ENCODE results near the gene CYP2S1.

Gene CYP2S1

DNA sequence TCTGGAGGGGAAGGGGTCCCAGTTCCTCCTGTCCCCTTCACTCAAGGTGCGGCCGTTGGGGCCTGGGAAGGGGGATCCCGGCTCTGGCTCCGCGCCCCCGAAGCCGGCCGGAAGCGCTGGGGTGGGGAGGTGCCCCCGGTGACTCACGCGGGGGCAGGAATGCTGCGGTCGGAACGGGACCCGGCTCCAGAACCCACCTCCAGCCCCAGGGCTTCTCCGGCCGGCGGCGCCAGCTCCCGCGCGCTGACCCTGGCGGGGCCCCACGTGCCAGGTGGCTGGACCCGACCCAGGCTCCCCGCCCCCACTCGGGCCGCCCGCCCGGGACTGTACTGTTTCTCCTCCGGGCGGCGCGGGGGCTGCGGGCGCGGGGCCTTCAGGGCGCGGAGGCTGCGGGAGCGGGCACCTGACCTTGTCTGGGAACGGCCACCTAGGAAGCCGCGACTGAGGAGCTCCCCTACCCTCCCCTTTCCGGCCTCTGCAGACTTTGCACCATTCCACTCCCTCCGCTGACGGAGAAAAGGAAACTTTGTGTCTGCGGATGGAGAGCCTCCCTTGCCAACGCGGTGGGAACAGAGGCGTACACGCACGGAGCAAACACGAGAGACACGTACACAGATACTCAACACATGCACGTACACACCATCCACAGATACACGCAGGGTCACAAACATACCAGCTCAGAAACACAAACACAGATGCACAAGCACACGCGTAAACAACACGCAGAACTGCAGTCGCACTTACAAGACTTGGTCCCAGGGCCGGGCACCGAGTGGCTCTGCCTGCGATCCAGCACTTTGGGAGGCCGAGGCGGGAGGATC, 33.2 kb downstream of the CYP2S1 start:
- DNase-seq (ENCODE audit: low read depth) = peak; percentile 94

DNA sequence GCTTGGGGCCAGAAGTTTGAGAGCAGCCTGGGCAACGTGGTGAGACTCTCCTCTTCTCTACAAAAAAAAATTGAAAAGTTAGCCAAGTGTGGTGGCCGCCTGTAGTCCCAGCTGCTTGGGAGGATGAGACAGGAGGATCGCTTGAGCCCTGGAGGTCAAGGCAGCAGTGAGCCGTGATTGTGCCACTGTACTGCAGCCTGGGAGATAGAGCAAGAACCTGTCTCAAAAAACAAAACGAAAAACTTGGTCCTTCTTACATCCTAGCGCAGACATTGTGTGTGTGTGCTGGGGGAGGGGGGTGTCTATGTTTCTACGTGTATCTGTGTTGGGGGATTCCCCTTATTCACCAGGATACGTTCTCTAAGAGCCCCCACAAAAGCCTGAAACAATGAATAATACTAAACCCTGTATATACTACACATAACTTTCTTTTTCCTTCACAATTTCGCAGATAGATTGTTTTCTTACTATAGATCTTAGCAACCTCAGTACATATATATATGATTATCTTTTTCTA, 33.9 kb downstream of the CYP2S1 start:
- DNase-seq (ENCODE audit: low read depth) = no peak

- no peak for DNase-seq (ENCODE audit: low read depth)
These were observed 35.5 kb downstream of the CYP2S1 start for GRCh38 chr19:41228486-41228885.

DNA sequence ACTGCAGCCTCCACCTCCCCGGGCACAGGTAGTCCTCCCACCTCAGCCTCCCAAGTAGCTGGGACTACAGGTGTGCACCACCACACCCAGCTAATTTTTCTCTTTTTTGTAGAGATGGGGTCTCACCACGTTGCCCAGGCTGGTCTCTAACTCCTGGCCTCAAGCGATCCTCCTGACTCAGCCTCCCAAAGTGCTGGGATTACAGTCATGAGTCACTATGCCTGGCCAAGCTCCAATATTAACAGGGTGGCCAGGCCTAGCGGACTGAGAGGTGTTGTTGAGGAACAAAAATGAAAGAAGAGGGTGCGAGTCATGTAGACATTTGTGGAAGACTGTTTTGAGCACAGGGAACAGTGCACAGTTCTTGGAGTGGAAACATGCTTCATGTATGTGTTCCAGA, 36.3 kb downstream of the CYP2S1 start:
- DNase-seq (ENCODE audit: low read depth) = peak; percentile 73

DNA sequence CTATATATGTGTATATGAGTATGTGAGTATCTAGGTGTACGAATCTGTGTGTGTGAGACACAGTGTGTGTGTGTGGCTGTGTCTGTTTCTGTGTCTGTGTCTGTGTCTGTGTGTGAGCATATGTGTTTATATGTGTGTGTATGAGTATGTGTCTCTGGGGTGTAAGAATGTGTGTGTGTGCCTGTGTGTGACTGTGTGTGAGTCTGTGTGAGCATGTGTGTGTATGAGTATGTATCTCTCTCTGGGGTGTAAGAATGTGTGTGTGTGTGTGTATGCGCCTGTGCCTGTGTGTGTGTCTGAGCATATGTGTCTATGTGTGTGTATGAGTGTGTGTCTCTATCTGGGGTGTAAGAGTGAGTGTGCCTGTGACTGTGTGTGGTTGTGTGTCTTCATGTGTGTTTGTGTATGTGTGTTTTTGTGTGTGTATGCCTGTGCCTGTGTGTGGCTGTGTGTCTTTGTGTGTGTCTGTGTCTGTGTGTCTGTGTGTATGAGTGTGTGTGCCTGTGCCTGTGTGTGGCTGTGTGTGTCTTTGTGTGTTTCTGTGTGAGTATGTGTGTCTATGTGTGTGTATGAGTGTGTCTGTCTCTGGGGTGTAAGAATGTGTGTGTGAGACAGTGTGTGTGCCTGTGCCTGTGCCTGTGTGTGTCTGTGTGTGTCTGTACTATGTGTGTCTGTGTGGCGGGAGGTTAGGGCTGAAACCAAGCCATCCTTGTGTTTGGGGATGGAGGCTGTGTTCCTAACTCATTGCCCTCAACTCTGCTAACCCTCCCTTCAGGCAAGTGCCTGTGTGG, 37.2 kb downstream of the CYP2S1 start:
- DNase-seq (ENCODE audit: low read depth) = no peak

- DNase-seq (ENCODE audit: low read depth) = no peak
These were observed 39.7 kb downstream of the CYP2S1 start for GRCh38 chr19:41232686-41233085.

GRCh38 chr19:41233748-41234240, 40.8 kb downstream of the CYP2S1 start:
- DNase-seq (ENCODE audit: low read depth) = no peak

DNA sequence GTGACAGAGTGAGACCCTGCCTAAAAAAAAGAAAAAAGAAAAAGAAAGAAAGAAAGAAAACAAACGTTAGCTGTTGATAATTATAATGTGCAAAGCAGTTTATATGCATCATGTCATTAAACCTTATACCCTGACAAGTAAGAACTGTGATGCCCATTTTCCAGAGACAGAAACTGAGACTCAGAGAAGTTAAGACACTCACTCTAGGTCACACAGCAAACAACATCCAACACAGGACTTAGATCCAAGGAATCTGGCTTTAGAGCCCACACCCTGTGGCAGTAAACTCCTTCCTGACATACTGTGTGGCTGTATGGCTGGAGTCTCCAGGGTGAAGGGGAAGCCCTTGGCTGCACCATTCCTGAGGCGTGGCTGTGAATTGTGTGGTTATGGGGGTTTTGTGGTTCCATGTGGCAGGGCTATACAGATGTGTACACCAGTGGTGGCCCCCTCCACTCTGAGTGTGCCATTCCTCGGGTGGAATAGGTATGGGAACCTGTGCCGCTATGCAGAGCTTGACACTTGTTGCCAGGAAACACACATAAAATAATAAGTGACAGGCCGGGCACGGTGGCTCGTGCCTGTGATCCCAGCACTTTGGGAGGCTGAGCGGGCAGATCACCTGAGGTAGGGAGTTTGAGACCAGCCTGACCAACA, 41.6 kb downstream of the CYP2S1 start:
- no peak for DNase-seq (ENCODE audit: low read depth)

- DNase-seq (ENCODE audit: low read depth) = no peak
These were observed 42.5 kb downstream of the CYP2S1 start for GRCh38 chr19:41235480-41235879.

DNA sequence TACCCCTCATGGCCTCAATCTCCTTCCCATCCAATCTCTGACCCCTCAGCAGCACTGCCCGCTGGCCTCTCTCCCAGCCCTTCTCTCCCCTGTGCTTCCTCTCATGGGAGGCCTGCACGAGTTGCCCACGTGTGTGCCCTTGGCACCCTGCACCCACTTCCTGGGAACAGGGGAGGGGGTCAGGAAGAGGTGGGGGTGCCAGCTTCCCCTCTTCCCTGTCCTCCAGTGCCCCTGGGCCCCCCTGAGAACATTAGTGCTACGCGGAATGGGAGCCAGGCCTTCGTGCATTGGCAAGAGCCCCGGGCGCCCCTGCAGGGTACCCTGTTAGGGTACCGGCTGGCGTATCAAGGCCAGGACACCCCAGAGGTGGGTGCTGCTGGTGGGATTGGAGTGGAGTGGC, 45.2 kb downstream of the CYP2S1 start:
- DNase-seq (ENCODE audit: low read depth) = no peak

- DNase-seq (ENCODE audit: low read depth) = no peak
These were observed 46.3 kb downstream of the CYP2S1 start for GRCh38 chr19:41239363-41239762.

GRCh38 chr19:41239961-41240574, 47.0 kb downstream of the CYP2S1 start:
- no peak for DNase-seq (ENCODE audit: low read depth)

GRCh38 chr19:41241859-41242258, 48.8 kb downstream of the CYP2S1 start:
- DNase-seq (ENCODE audit: low read depth) = no peak

- DNase-seq (ENCODE audit: low read depth) = no peak
These were observed 51.1 kb downstream of the CYP2S1 start for GRCh38 chr19:41244117-41244516.

DNA sequence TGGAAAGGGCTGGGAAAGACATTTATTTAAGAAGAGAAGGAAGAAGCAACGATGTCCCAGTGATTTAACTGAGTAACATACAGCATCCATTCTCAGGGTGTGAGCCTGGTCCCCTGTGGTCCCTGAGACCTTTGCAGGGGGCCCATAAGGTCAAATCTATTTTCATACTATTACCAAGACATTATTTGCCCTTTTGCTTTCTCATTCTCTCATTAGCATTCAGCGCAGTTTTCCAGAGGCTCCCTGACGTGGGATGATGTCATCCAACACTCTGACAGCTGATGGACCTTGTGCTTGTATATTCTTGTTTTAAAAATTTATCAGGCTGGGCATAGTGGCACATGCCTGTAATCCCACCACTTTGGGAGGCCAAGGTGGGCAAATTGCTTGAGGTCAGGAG, 52.8 kb downstream of the CYP2S1 start:
- no peak for DNase-seq (ENCODE audit: low read depth)

GRCh38 chr19:41248895-41249294, 55.9 kb downstream of the CYP2S1 start:
- no peak for DNase-seq (ENCODE audit: low read depth)

GRCh38 chr19:41249707-41250423, 56.8 kb downstream of the CYP2S1 start:
- no peak for DNase-seq (ENCODE audit: low read depth)

GRCh38 chr19:41253660-41254059, 60.6 kb downstream of the CYP2S1 start:
- no peak for DNase-seq (ENCODE audit: low read depth)

DNA sequence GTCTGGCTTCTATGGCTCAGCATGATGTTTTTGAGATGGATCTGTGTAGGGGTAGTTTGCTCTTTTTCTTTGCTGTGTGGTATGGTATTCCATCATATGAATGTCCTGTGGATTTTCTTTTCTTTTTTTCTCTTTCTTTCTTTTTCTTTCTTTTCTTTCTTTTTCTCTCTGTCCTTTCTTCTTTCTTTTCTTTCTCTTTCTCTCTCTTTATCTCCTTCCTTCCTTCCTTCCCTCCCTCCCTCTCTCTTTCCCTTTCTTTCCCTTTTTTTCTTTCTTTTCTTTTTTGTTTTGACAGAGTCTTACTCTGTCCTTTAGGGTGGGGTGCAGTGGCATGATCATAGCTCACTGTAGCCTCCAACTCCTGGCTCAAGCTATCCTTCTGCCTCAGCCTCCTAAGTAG, 62.2 kb downstream of the CYP2S1 start:
- DNase-seq (ENCODE audit: low read depth) = no peak
